ENCODE data around the gene TAX1BP1.
"Not testable (repeated sequence)": the region's sequence is repeated elsewhere in the genome, so short reads cannot be mapped to it uniquely, and the experiment has no call there.

Gene TAX1BP1

GRCh38 chr7:27842094-27842692 lies 102.2 kb downstream of the TAX1BP1 start:
- TF ChIP-seq CTCF (conservative IDR thresholded peaks at IDR 0.05), result no peak
- H3K27ac ChIP-seq, result no peak overlapping the region

GRCh38 chr7:27842851-27843250 lies 102.9 kb downstream of the TAX1BP1 start:
- TF ChIP-seq CTCF (conservative IDR thresholded peaks at IDR 0.05), result no peak
- H3K27ac ChIP-seq, result no peak overlapping the region

GRCh38 chr7:27843584-27844305 lies 103.8 kb downstream of the TAX1BP1 start:
- H3K27ac ChIP-seq, result no peak overlapping the region
- no peak for TF ChIP-seq CTCF (conservative IDR thresholded peaks at IDR 0.05)

- H3K27ac ChIP-seq, result no peak overlapping the region
- no peak for TF ChIP-seq CTCF (conservative IDR thresholded peaks at IDR 0.05)
Measured at GRCh38 chr7:27846388-27846787, 106.4 kb downstream of the TAX1BP1 start.

- TF ChIP-seq CTCF (conservative IDR thresholded peaks at IDR 0.05), result peak; percentile 26; the same call in 1 of the 2 replicates
- no peak overlapping the region; the same call in 1 of the 2 replicates for H3K27ac ChIP-seq
Measured at GRCh38 chr7:27850531-27850930, 110.6 kb downstream of the TAX1BP1 start.

DNA sequence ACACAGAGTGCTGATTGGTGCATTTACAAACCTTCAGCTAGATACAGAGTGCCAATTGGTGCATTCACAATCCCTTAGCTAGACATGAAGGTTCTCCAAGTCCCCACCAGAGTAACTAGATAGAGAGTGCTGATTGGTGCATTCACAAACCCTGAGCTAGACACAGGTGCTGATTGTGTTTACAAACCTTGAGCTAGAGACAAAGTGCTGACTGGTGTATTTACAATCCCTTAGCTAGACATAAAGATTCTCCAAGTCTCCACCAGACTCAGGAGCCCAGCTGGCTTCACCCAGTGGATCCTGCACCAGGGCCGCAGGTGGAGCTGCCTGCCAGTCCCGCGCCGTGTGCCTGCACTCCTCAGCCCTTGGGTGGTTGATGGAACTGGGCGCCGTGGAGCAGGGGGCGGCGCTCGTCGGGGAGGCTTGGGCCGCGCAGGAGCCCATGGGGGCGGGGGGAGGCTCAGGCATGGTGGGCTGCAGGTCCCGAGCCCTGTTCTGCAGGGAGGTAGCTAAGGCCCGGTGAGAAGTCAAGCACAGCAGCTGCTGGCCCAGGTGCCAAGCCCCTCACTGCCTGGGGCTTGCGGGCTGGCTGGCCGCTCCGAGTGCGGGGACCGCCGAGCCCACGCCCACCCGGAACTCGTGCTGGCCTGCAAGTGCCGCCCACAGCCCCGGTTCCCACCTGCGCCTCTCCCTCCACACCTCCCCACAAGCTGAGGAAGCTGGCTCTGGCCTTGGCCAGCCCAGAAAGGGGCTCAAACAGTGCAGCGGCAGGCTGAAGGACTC lies 116.9 kb downstream of the TAX1BP1 start:
- H3K27ac ChIP-seq, result not testable (repeated sequence)

DNA sequence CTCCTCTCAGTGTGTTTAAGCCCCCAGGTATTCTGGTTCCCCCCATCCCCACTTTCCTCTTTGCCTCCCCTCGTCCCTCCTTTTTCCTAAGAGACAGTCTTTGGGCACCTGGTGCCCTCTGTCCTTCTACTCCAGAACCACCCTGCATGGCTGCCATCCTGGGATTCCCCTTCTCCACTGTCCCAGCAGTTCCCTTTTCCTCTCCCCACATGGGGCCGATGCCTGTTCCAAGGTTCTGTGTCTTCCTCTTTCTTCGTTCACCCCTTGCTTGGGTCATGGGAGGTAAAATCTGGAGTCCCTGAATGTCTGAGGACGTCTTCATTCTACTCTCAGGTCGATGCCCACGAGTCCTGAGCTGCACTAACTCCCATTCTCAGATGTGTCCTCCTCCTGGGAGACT lies 120.8 kb downstream of the TAX1BP1 start:
- H3K27ac ChIP-seq, result no peak overlapping the region
- no peak for TF ChIP-seq CTCF (conservative IDR thresholded peaks at IDR 0.05)

Data from VCaP (cell line).